Vagina (tissue), 2 donors: ENCODE results near the gene AHNAK2. TPM values are rescaled to one million over a fixed set of nuclear protein-coding genes. Genes with fewer than 3 reads are reported as not detected.

Experiments
- DNase-seq, 2 donors: peaks; one replicate each; pipeline ENCODE4 v3.0.0-alpha.2; 2017; ENCODE audit errors: extremely low spot score in 2 of 2
- H3K27ac ChIP-seq: fragments of 200-600 bp; sonication (generic); one replicate; pipeline ENCODE4 v1.5.1; 2019
- H3K27me3 ChIP-seq: fragments of 200-600 bp; sonication (generic); one replicate; pipeline ENCODE4 v1.5.1; 2019
- H3K36me3 ChIP-seq, 2 donors: fragments of 200-600 bp; sonication (generic); one replicate each; pipeline ENCODE4 v1.5.1; 2017 to 2019
- H3K4me1 ChIP-seq: fragments of 200-600 bp; sonication (generic); one replicate; pipeline ENCODE4 v1.5.1; 2019
- H3K4me3 ChIP-seq, 2 donors: fragments of 200-600 bp; sonication (generic); 1 replicate in 1 of 2; 2 replicates in 1 of 2; pipeline ENCODE4 v1.5.1; 2016 to 2019
- H3K9me3 ChIP-seq: fragments of 200-600 bp; sonication (generic); one replicate; pipeline ENCODE4 v1.5.1; 2019
- CTCF ChIP-seq, 3 experiments: fragments of 450-650 bp in 2 of 3; fragments of 200-600 bp in 1 of 3; sonication (generic) in 1 of 3; IDR thresholded peaks; one replicate each; pipeline ENCODE4 v1.5.1; 2017 to 2019; ENCODE audit warnings: antibody characterized with exemption in 3 of 3, mild to moderate bottlenecking in 2 of 3, moderate library complexity in 2 of 3
- POLR2A ChIP-seq, 2 donors: fragments of 450-650 bp; IDR thresholded peaks; one replicate each; pipeline ENCODE4 v1.6.1; 2017; ENCODE audit warnings: antibody characterized with exemption in 2 of 2, mild to moderate bottlenecking in 2 of 2, moderate library complexity in 2 of 2
- POLR2AphosphoS5 ChIP-seq, 2 donors: sonication (generic); formaldehyde crosslinking; IDR thresholded peaks; one replicate each; pipeline ENCODE4 v1.9.0; 2017; ENCODE audit warnings: antibody characterized with exemption in 2 of 2, mild to moderate bottlenecking in 2 of 2, low read depth in 1 of 2; ENCODE audit not compliant: insufficient read depth in 1 of 2
- intact Hi-C: fragments of 100-400 bp; cut with DNase I; formaldehyde crosslinking; loops from one replicate; pipeline ENCODE4 v1.15.1; 2023
- total RNA-seq: library from RNA; depleted of rRNA; stranded (reverse); fragments of >200 nt; gene quantifications from one replicate; pipeline ENCODE4 v1.2.3, GENCODE V29; 2016

Gene AHNAK2
- total RNA-seq, 1 donor from 2014 or later = 180 TPM

GRCh38 chr14:104968541-104969401 is 9.4 kb downstream of the AHNAK2 start:
- no peaks in the 10 kb centered on the region for H3K36me3 ChIP-seq
- DNase-seq = peak in 1 of 2 donors; percentile 94
- TF ChIP-seq POLR2AphosphoS5 (IDR thresholded peaks at IDR 0.05; ENCODE audit: insufficient read depth in 1 of 2, low read depth in 1 of 2) (peak in 1 of 2 donors; percentile 19), CTCF (IDR thresholded peaks at IDR 0.05) (no peak), POLR2A (IDR thresholded peaks at IDR 0.05) (no peak)
- H3K4me3 ChIP-seq = peak overlapping the region; percentile 64 to 76
- peaks cover 75% of the 10 kb centered on the region for H3K4me1 ChIP-seq
- H3K27me3 ChIP-seq = no peaks in the 10 kb centered on the region
- H3K27ac ChIP-seq = peak overlapping the region; percentile 99
- intact Hi-C loops = loop anchor here (5.0 kb wide), 1 partner anchor 36 kb away; no protein-coding TSS in a partner anchor
- H3K9me3 ChIP-seq = no peaks in the 10 kb centered on the region

- Histone ChIP-seq H3K4me3 (peak overlapping the region; percentile 64 to 76), H3K4me1 (peaks cover 69% of the 10 kb centered on the region), H3K9me3 (no peaks in the 10 kb centered on the region), H3K36me3 (no peaks in the 10 kb centered on the region), H3K27ac (peak overlapping the region; percentile 99), H3K27me3 (no peaks in the 10 kb centered on the region)
- intact Hi-C loops = loop anchor here (5.0 kb wide), 1 partner anchor 36 kb away; no protein-coding TSS in a partner anchor
- TF ChIP-seq POLR2AphosphoS5 (IDR thresholded peaks at IDR 0.05; ENCODE audit: insufficient read depth in 1 of 2, low read depth in 1 of 2) (no peak), POLR2A (IDR thresholded peaks at IDR 0.05) (peak in 1 of 2 donors; percentile 18)
- DNase-seq = peak in 1 of 2 donors; percentile 92
These were observed 10.0 kb downstream of the AHNAK2 start for GRCh38 chr14:104968153-104968527.

- Histone ChIP-seq H3K4me1 (peaks cover 63% of the 10 kb centered on the region), H3K36me3 (no peaks in the 10 kb centered on the region), H3K27me3 (no peaks in the 10 kb centered on the region), H3K27ac (peak overlapping the region; percentile 99), H3K4me3 (peak overlapping the region; percentile 64 to 76), H3K9me3 (no peaks in the 10 kb centered on the region)
- intact Hi-C loops = loop anchor here (5.0 kb wide), 1 partner anchor 35 kb away; no protein-coding TSS in a partner anchor
- TF ChIP-seq CTCF (IDR thresholded peaks at IDR 0.05) (no peak), POLR2AphosphoS5 (IDR thresholded peaks at IDR 0.05; ENCODE audit: insufficient read depth in 1 of 2, low read depth in 1 of 2) (no peak), POLR2A (IDR thresholded peaks at IDR 0.05) (no peak)
- peak in 1 of 2 donors; percentile 95 for DNase-seq
These were observed 10.6 kb downstream of the AHNAK2 start for GRCh38 chr14:104967386-104968152.

- DNase-seq = no peak
- intact Hi-C loops = loop anchor here (5.0 kb wide), 1 partner anchor 35 kb away; no protein-coding TSS in a partner anchor
- TF ChIP-seq CTCF (IDR thresholded peaks at IDR 0.05) = no peak
- TF ChIP-seq POLR2AphosphoS5 (IDR thresholded peaks at IDR 0.05; ENCODE audit: insufficient read depth in 1 of 2, low read depth in 1 of 2) = peak in 1 of 2 donors; percentile 8
- no peak for TF ChIP-seq POLR2A (IDR thresholded peaks at IDR 0.05)
- Histone ChIP-seq H3K36me3 (no peaks in the 10 kb centered on the region), H3K27me3 (no peaks in the 10 kb centered on the region), H3K9me3 (no peaks in the 10 kb centered on the region), H3K4me1 (peaks cover 57% of the 10 kb centered on the region), H3K27ac (peak overlapping the region; percentile 99), H3K4me3 (peak overlapping the region; percentile 64 to 76)
These were observed 11.2 kb downstream of the AHNAK2 start for GRCh38 chr14:104966981-104967385.

- H3K4me1 ChIP-seq = peaks cover 51% of the 10 kb centered on the region
- peak overlapping the region; percentile 64 to 76 for H3K4me3 ChIP-seq
- DNase-seq = no peak
- intact Hi-C loops = loop anchor here (5.0 kb wide), 1 partner anchor 34 kb away; no protein-coding TSS in a partner anchor
- TF ChIP-seq POLR2A (IDR thresholded peaks at IDR 0.05) (no peak), POLR2AphosphoS5 (IDR thresholded peaks at IDR 0.05; ENCODE audit: insufficient read depth in 1 of 2, low read depth in 1 of 2) (no peak), CTCF (IDR thresholded peaks at IDR 0.05) (no peak)
- H3K27ac ChIP-seq = peak overlapping the region; percentile 99
- H3K9me3 ChIP-seq = no peaks in the 10 kb centered on the region
- no peaks in the 10 kb centered on the region for H3K27me3 ChIP-seq
- H3K36me3 ChIP-seq = no peaks in the 10 kb centered on the region
These were observed 11.8 kb downstream of the AHNAK2 start for GRCh38 chr14:104966261-104966865.
